CD4-positive, CD25-positive, alpha-beta regulatory T cell (primary cell): ENCODE data around the gene APOL3. TPM values are rescaled to one million over a fixed set of nuclear protein-coding genes. Genes with fewer than 3 reads are reported as not detected.
"Not testable (repeated sequence)": the region's sequence is repeated elsewhere in the genome, so short reads cannot be mapped to it uniquely, and the experiment has no call there.

ENCODE experiments used
- ATAC-seq, 2 donors: fragments of 150-1000 bp; cut with Tn5 transposase; one replicate each; pipeline ENCODE4 v1.10.0; 2021; ENCODE audit warnings: low read depth in 2 of 2, moderate number of reproducible peaks in 2 of 2, moderate library complexity in 1 of 2
- DNase-seq, 3 donors: peaks; one replicate each; pipeline versions ENCODE4 v3.0.0 to v3.0.0-alpha.2; 2012 to 2022; ENCODE audit warnings: mixed read lengths in 1 of 3
- H3K27ac ChIP-seq: one replicate; pipeline ENCODE4 v1.7.0; 2013; ENCODE audit warnings: mild to moderate bottlenecking, low read length; ENCODE audit not compliant: insufficient read depth, poor library complexity, severe bottlenecking
- H3K27me3 ChIP-seq: one replicate; pipeline ENCODE4 v1.7.0; 2013; ENCODE audit warnings: low read length; ENCODE audit not compliant: control insufficient read depth, insufficient read depth
- H3K36me3 ChIP-seq: one replicate; pipeline ENCODE4 v1.7.0; 2013; ENCODE audit warnings: mild to moderate bottlenecking, low read length, moderate library complexity; ENCODE audit not compliant: control insufficient read depth, insufficient read depth
- H3K4me1 ChIP-seq: 2 replicates; pipeline ENCODE4 v1.7.0; 2013; ENCODE audit warnings: mild to moderate bottlenecking, low read length; ENCODE audit not compliant: insufficient read depth, control insufficient read depth, poor library complexity, severe bottlenecking
- H3K4me3 ChIP-seq: one replicate; pipeline ENCODE4 v1.7.0; 2013; ENCODE audit warnings: low read depth, mild to moderate bottlenecking, low read length, moderate library complexity
- H3K9me3 ChIP-seq, 2 experiments: 1 replicate in 1 of 2; 2 replicates in 1 of 2; pipeline ENCODE4 v1.7.0; 2013; ENCODE audit warnings: low read length in 2 of 2, mild to moderate bottlenecking in 1 of 2, moderate library complexity in 1 of 2; ENCODE audit not compliant: control insufficient read depth in 2 of 2
- H3K27ac Mint-ChIP-seq, 3 donors: one replicate each; pipeline ENCODE4 v1.8.0; 2020 to 2022; ENCODE audit warnings: mild to moderate bottlenecking in 3 of 3, mixed read lengths in 3 of 3, moderate library complexity in 2 of 3
- H3K27me3 Mint-ChIP-seq: one replicate; pipeline ENCODE4 v1.8.0; 2022; ENCODE audit warnings: mild to moderate bottlenecking, mixed read lengths
- H3K36me3 Mint-ChIP-seq: one replicate; pipeline ENCODE4 v1.8.0; 2020; ENCODE audit warnings: mixed read lengths
- H3K4me1 Mint-ChIP-seq, 4 donors: one replicate each; pipeline ENCODE4 v1.8.0; 2020 to 2022; ENCODE audit warnings: mixed read lengths in 4 of 4, mild to moderate bottlenecking in 1 of 4
- H3K4me3 Mint-ChIP-seq, 4 donors: one replicate each; pipeline ENCODE4 v1.8.0; 2020 to 2022; ENCODE audit warnings: mild to moderate bottlenecking in 4 of 4, mixed read lengths in 4 of 4, moderate library complexity in 3 of 4
- H3K9me3 Mint-ChIP-seq, 7 donors: one replicate each; pipeline ENCODE4 v1.8.0; 2020 to 2022; ENCODE audit warnings: mixed read lengths in 7 of 7, mild to moderate bottlenecking in 3 of 7, moderate library complexity in 2 of 7
- polyA plus RNA-seq, 4 donors: library from polyadenylated mRNA; unstranded; fragments of 300-500 nt; fragmentation: Illumina TruSeq; gene quantifications; one replicate each; pipeline ENCODE4 v1.2.3, GENCODE V29; 2021
- total RNA-seq: library from RNA; stranded (reverse); gene quantifications from one replicate; pipeline ENCODE4 v1.2.3, GENCODE V29; 2022

The APOL3 gene
- total and polyA plus RNA-seq, 5 donors from 2014 or later: 62.5 to 177 (median 69.0) TPM

DNA sequence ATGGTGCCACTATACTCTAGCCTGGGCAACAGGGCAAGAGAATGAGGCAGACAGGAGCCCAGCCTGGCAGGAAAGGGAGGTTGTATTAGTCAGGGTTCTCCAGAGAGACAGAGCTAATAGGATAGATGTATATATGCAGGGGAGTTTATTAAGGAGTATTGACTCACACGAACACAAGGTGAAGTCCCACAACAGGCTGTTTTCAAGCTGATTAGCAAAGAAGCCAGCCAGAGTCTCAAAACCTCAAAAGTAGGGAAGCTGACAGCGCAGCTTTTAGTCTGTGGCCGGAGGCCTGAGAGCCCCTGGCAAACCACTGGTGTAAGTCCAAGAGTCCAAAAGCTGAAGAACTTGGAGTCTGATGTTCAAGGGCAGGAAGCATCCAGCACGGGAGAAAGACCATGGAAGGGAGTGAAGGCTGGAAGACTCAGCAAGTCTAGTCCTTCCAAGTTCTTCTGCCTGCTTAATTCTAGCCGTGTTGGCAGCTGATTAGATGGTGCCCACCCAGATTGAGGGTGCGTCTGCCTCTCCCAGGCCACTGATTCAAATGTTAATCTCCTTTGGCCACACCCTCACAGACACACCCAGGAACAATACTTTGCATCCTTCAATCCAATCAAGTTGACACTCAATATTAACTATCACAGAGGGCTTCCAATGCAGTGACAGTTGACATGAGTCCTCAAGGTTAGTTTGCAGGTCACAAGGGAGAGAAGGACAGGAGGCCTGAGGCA, 39.8 kb downstream of the APOL3 start:
- H3K36me3 ChIP-seq, DNase-seq, H3K4me3 ChIP-seq, H3K9me3 Mint-ChIP-seq, H3K4me1 ChIP-seq, H3K9me3 ChIP-seq, H3K27ac ChIP-seq, H3K4me3 Mint-ChIP-seq, ATAC-seq, H3K36me3 Mint-ChIP-seq, H3K27me3 Mint-ChIP-seq, H3K27ac Mint-ChIP-seq, H3K27me3 ChIP-seq: not testable (repeated sequence)
- H3K4me1 Mint-ChIP-seq: peaks cover 0 to 17% (median 6%) of the 10 kb centered on the region in 4 donors

DNA sequence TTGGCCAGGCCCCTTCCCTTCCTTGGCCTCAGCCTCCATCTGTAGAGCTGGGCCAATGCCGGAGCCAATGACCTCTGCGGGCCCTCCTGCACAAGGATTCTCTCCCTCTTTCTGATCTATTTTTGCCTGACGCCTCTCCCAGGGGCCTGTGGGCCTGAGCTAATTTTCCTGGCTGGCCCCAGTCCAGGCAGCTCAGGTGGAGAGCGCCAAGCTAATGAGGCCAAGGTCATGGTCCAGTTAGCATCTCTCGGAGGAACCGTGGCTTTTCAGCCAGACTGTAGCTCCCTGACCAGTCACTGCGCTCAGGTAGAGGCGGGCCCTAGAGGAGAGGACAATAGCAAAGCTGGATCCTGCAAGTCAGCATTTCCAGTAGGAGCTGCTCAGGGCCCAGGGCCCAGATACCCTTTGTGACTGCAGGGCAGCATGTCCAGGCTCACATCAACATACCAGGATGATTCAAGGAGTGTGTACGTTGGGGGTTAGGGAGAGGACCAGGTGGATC, 43.5 kb downstream of the APOL3 start:
- Histone ChIP-seq H3K27me3 (no peaks in the 10 kb centered on the region), H3K36me3 (no peaks in the 10 kb centered on the region), H3K27ac (no peak overlapping the region), H3K4me3 (no peak overlapping the region), H3K9me3 (no peaks in the 10 kb centered on the region), H3K4me1 (no peaks in the 10 kb centered on the region)
- no peaks in the 10 kb centered on the region for H3K9me3 Mint-ChIP-seq
- H3K4me3 Mint-ChIP-seq: no peak overlapping the region
- ATAC-seq (no peak), DNase-seq (no peak)
- no peaks in the 10 kb centered on the region for H3K36me3 Mint-ChIP-seq
- H3K27me3 Mint-ChIP-seq: peaks cover 4% of the 10 kb centered on the region
- no peak overlapping the region for H3K27ac Mint-ChIP-seq
- no peaks in the 10 kb centered on the region for H3K4me1 Mint-ChIP-seq

DNA sequence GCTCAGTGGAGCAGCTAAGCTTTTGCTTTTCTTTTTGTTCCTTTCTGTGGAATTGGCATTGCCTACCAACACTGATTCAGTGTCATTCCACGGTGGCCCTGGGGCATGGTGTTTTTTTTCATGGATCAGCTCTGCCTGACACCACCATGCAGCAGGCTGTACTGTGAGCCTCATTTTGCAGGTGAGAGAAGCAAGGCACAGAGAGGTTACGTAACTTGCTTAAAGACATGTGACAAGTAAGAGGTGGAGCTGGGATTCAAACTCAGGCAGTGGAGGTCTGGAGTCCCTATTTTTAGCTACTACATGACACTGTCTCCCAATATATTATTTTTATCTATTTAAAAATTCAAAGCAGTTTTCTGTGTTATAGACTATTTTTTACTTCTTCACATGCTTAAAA, 44.4 kb downstream of the APOL3 start:
- no peak for DNase-seq
- Mint-ChIP-seq H3K27ac (peak overlapping the region in 1 of 3 donors; percentile 31), H3K4me1 (no peaks in the 10 kb centered on the region), H3K36me3 (no peaks in the 10 kb centered on the region), H3K9me3 (no peaks in the 10 kb centered on the region), H3K4me3 (no peak overlapping the region), H3K27me3 (peaks cover 8% of the 10 kb centered on the region)
- Histone ChIP-seq H3K4me3 (no peak overlapping the region), H3K27me3 (no peaks in the 10 kb centered on the region), H3K4me1 (no peaks in the 10 kb centered on the region), H3K27ac (no peak overlapping the region), H3K9me3 (no peaks in the 10 kb centered on the region), H3K36me3 (no peaks in the 10 kb centered on the region)
- ATAC-seq: no peak

DNA sequence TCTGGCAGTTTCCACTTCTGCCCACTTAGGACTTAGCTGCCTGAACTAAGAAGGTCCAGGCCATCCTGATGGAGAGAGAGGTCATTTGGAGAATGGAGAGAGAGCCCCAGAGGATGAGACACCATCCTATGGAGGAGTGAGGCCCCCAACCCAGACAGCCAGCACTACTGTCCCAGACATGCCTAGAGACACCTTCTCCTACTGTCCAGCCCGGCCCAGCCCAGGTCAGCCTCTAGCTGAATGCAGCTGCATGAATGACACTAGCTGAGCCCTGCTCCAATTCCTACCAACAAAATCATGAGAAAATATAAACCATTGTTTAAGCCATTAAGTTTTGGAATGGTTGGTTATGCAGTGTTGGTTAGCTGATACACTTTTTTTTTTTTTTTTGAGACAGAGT, 47.4 kb downstream of the APOL3 start:
- H3K27me3 Mint-ChIP-seq: peaks cover 11% of the 10 kb centered on the region
- DNase-seq (no peak), ATAC-seq (no peak)
- H3K4me1 ChIP-seq: no peaks in the 10 kb centered on the region
- H3K9me3 ChIP-seq: no peaks in the 10 kb centered on the region
- H3K4me3 ChIP-seq: no peak overlapping the region
- H3K4me3 Mint-ChIP-seq: no peak overlapping the region
- H3K27ac Mint-ChIP-seq: no peak overlapping the region
- H3K27me3 ChIP-seq: no peaks in the 10 kb centered on the region
- peaks cover 0 to 1% (median 0%) of the 10 kb centered on the region in 7 donors for H3K9me3 Mint-ChIP-seq
- no peaks in the 10 kb centered on the region for H3K4me1 Mint-ChIP-seq
- no peaks in the 10 kb centered on the region for H3K36me3 Mint-ChIP-seq
- H3K36me3 ChIP-seq: no peaks in the 10 kb centered on the region
- no peak overlapping the region for H3K27ac ChIP-seq

DNA sequence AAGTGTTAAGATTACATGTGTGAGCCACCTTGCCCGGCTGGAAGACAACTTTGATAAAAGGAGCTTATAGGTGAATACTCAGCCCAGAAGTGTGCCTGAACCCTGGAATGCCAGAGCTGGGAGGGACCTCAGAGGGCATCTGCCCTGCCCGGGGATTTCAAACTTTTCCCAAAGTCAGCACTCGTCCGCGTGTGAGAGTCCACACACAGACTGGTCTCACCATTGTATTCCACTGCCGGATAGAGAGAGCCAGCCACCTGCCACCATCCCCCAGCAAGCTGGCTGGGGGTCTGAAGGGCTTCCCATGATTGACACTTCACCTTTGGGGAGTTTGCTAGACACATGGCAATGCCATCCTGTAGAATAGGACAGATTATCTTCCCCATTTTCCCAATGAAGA, 49.2 kb downstream of the APOL3 start:
- no peaks in the 10 kb centered on the region for H3K4me1 Mint-ChIP-seq
- no peak for ATAC-seq
- H3K27ac Mint-ChIP-seq: no peak overlapping the region
- peaks cover 0 to 1% (median 0%) of the 10 kb centered on the region in 7 donors for H3K9me3 Mint-ChIP-seq
- H3K27ac ChIP-seq: no peak overlapping the region
- H3K4me1 ChIP-seq: no peaks in the 10 kb centered on the region
- no peaks in the 10 kb centered on the region for H3K36me3 ChIP-seq
- H3K36me3 Mint-ChIP-seq: no peaks in the 10 kb centered on the region
- DNase-seq: no peak
- peaks cover 7% of the 10 kb centered on the region for H3K27me3 Mint-ChIP-seq
- no peak overlapping the region for H3K4me3 Mint-ChIP-seq
- no peaks in the 10 kb centered on the region for H3K9me3 ChIP-seq
- H3K4me3 ChIP-seq: no peak overlapping the region
- H3K27me3 ChIP-seq: no peaks in the 10 kb centered on the region

DNA sequence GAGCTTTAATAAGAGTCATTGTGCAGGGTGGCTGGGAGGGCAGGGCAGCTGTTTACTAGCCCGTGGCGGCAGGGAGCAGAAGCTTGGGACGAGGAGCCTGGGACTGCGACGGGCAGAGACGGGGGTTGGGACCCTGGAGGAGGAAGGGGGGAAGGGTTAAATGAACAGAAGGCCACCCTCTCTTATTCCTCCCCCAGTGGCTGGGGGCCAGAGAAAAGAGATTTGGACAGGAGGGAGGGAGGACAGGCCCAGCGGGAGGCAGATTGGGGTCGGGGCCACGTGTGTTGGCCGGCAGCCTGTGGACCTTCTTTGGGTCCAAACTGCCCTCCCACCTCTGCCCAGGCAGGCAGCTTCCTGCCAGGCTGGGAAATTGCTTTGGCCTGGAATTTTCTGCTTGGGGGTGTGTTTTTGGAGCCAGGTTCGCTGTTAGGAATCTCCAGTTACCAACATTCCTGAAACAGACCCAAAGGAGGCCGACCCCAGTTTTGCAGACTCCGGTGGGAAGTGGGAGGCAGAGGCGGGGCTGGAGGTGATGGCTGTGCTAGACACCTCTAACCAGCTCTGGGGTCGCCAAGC, 50.2 kb downstream of the APOL3 start:
- DNase-seq (no peak), ATAC-seq (no peak)
- Mint-ChIP-seq H3K4me1 (no peaks in the 10 kb centered on the region), H3K9me3 (peaks cover 0 to 1% (median 0%) of the 10 kb centered on the region in 7 donors), H3K36me3 (no peaks in the 10 kb centered on the region), H3K27me3 (peaks cover 7% of the 10 kb centered on the region), H3K27ac (no peak overlapping the region), H3K4me3 (no peak overlapping the region)
- H3K4me1 ChIP-seq: no peaks in the 10 kb centered on the region
- H3K27me3 ChIP-seq: no peaks in the 10 kb centered on the region
- H3K9me3 ChIP-seq: no peaks in the 10 kb centered on the region
- no peak overlapping the region for H3K27ac ChIP-seq
- H3K4me3 ChIP-seq: no peak overlapping the region
- no peaks in the 10 kb centered on the region for H3K36me3 ChIP-seq

DNA sequence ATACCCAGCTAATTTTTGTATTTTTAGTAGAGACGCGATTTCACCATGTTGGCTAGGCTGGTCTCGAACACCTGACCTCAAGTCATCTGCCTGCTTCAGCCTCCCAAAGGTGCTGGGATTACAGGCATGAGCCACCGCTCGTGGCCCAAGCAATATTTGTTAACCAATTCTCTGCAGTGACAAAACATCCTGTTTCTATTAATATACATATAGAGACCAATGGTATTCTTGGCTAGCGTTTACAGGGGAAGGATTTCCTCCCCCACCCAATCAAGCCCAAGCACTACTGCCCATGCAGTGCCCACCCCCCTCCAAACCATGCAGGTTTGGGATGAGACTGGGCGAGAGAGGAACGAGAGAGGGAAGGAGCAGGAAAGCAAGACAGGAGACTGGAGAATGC, 53.1 kb downstream of the APOL3 start:
- H3K27ac Mint-ChIP-seq: no peak overlapping the region

DNA sequence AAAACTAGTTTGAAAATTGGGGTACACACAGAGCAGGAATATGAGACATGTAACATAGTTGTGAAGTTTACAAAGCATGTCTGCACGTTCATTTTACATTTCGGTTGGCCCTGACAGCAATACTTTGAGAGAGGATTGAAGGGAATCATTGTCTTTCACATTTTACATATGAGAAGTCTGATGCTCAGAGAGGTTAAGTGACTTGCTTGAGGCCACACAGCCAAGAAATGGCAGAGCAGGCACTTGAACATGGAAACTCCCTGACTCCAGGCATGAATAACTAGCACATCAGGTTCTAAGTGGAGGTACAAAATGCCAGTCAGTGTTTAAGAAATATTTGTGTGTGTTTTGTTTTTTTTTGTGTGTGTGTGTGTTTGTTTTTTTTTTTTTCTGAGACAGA, 53.6 kb downstream of the APOL3 start:
- Histone ChIP-seq H3K27me3 (peaks cover 1% of the 10 kb centered on the region), H3K36me3 (no peaks in the 10 kb centered on the region), H3K27ac (no peak overlapping the region), H3K4me1 (no peaks in the 10 kb centered on the region), H3K4me3 (no peak overlapping the region), H3K9me3 (no peaks in the 10 kb centered on the region)
- H3K9me3 Mint-ChIP-seq: peaks cover 0 to 1% (median 0%) of the 10 kb centered on the region in 7 donors
- DNase-seq: no peak
- H3K36me3 Mint-ChIP-seq: no peaks in the 10 kb centered on the region
- no peak for ATAC-seq
- no peaks in the 10 kb centered on the region for H3K4me1 Mint-ChIP-seq
- H3K4me3 Mint-ChIP-seq: no peak overlapping the region
- peaks cover 6% of the 10 kb centered on the region for H3K27me3 Mint-ChIP-seq
- no peak overlapping the region for H3K27ac Mint-ChIP-seq

More for the DNA sequence above, 53.1 kb downstream of the APOL3 start:
- Mint-ChIP-seq H3K4me3 (no peak overlapping the region), H3K36me3 (no peaks in the 10 kb centered on the region), H3K27me3 (peaks cover 7% of the 10 kb centered on the region), H3K9me3 (peaks cover 0 to 1% (median 0%) of the 10 kb centered on the region in 7 donors), H3K4me1 (no peaks in the 10 kb centered on the region)
- no peak overlapping the region for H3K4me3 ChIP-seq
- H3K9me3 ChIP-seq: no peaks in the 10 kb centered on the region
- ATAC-seq (no peak), DNase-seq (no peak)
- H3K27me3 ChIP-seq: no peaks in the 10 kb centered on the region
- H3K36me3 ChIP-seq: no peaks in the 10 kb centered on the region
- no peaks in the 10 kb centered on the region for H3K4me1 ChIP-seq
- H3K27ac ChIP-seq: no peak overlapping the region
